H1 (cell line): Measurements from ENCODE around the gene ENKUR. TPM values are rescaled to one million over a fixed set of nuclear protein-coding genes. Genes with fewer than 3 reads are reported as not detected.

Experiments used
- MAFK ChIP-seq: IDR thresholded peaks from 2 replicates; pipeline ENCODE4 v1.6.1; 2012; ENCODE audit warnings: low read depth, mild to moderate bottlenecking, improper control_type of control experiment, low read length
- polyA plus RNA-seq, 7 experiments: library from polyadenylated mRNA; depleted of rRNA in 3 of 7; stranded (reverse) in 5 of 7; unstranded in 2 of 7; fragments of >200 nt in 5 of 7; fragments of 200-250 nt in 2 of 7; gene quantifications; 1 replicate in 5 of 7; 2 replicates in 1 of 7; 4 replicates in 1 of 7; pipeline versions ENCODE4 v1.2.1 to v1.2.3, GENCODE V29; 2011 to 2013; ENCODE audit warnings: missing spikeins in 2 of 7, mixed read lengths in 2 of 7
- total RNA-seq: library from RNA; stranded (reverse); fragmentation: NEBNext Ultra II Directional; extraction: Animal tissue kit (Norgen Biotek cat#: 25700); gene quantifications from 2 replicates; pipeline ENCODE4 v1.2.1, GENCODE V29; 2021
- TF ChIP-seq, protein P1 (sequence below): fragments of 300-600 bp; sonication (generic); IDR thresholded peaks from 2 replicates; pipeline ENCODE4 v1.7.1; 2012; ENCODE audit warnings: low read length, moderate library complexity, mild to moderate bottlenecking, inconsistent platforms; ENCODE audit not compliant: insufficient replicate concordance

ENKUR gene
- total and polyA plus RNA-seq, 2 of the 8 experiments (the other 6 are each of a cell fraction or from before 2014, with no cell fraction given), result not detected

GRCh38 chr10:25050402-25050801 is 34.4 kb upstream of the ENKUR start (continued):
- TF ChIP-seq, protein P1, sequence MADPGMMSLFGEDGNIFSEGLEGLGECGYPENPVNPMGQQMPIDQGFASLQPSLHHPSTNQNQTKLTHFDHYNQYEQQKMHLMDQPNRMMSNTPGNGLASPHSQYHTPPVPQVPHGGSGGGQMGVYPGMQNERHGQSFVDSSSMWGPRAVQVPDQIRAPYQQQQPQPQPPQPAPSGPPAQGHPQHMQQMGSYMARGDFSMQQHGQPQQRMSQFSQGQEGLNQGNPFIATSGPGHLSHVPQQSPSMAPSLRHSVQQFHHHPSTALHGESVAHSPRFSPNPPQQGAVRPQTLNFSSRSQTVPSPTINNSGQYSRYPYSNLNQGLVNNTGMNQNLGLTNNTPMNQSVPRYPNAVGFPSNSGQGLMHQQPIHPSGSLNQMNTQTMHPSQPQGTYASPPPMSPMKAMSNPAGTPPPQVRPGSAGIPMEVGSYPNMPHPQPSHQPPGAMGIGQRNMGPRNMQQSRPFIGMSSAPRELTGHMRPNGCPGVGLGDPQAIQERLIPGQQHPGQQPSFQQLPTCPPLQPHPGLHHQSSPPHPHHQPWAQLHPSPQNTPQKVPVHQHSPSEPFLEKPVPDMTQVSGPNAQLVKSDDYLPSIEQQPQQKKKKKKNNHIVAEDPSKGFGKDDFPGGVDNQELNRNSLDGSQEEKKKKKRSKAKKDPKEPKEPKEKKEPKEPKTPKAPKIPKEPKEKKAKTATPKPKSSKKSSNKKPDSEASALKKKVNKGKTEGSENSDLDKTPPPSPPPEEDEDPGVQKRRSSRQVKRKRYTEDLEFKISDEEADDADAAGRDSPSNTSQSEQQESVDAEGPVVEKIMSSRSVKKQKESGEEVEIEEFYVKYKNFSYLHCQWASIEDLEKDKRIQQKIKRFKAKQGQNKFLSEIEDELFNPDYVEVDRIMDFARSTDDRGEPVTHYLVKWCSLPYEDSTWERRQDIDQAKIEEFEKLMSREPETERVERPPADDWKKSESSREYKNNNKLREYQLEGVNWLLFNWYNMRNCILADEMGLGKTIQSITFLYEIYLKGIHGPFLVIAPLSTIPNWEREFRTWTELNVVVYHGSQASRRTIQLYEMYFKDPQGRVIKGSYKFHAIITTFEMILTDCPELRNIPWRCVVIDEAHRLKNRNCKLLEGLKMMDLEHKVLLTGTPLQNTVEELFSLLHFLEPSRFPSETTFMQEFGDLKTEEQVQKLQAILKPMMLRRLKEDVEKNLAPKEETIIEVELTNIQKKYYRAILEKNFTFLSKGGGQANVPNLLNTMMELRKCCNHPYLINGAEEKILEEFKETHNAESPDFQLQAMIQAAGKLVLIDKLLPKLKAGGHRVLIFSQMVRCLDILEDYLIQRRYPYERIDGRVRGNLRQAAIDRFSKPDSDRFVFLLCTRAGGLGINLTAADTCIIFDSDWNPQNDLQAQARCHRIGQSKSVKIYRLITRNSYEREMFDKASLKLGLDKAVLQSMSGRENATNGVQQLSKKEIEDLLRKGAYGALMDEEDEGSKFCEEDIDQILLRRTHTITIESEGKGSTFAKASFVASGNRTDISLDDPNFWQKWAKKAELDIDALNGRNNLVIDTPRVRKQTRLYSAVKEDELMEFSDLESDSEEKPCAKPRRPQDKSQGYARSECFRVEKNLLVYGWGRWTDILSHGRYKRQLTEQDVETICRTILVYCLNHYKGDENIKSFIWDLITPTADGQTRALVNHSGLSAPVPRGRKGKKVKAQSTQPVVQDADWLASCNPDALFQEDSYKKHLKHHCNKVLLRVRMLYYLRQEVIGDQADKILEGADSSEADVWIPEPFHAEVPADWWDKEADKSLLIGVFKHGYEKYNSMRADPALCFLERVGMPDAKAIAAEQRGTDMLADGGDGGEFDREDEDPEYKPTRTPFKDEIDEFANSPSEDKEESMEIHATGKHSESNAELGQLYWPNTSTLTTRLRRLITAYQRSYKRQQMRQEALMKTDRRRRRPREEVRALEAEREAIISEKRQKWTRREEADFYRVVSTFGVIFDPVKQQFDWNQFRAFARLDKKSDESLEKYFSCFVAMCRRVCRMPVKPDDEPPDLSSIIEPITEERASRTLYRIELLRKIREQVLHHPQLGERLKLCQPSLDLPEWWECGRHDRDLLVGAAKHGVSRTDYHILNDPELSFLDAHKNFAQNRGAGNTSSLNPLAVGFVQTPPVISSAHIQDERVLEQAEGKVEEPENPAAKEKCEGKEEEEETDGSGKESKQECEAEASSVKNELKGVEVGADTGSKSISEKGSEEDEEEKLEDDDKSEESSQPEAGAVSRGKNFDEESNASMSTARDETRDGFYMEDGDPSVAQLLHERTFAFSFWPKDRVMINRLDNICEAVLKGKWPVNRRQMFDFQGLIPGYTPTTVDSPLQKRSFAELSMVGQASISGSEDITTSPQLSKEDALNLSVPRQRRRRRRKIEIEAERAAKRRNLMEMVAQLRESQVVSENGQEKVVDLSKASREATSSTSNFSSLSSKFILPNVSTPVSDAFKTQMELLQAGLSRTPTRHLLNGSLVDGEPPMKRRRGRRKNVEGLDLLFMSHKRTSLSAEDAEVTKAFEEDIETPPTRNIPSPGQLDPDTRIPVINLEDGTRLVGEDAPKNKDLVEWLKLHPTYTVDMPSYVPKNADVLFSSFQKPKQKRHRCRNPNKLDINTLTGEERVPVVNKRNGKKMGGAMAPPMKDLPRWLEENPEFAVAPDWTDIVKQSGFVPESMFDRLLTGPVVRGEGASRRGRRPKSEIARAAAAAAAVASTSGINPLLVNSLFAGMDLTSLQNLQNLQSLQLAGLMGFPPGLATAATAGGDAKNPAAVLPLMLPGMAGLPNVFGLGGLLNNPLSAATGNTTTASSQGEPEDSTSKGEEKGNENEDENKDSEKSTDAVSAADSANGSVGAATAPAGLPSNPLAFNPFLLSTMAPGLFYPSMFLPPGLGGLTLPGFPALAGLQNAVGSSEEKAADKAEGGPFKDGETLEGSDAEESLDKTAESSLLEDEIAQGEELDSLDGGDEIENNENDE, result no peak
- TF ChIP-seq MAFK, result no peak
